DMS79 (cell line): ENCODE results near the gene NAALAD2.
"Not testable (repeated sequence)": the region's sequence is repeated elsewhere in the genome, so short reads cannot be mapped to it uniquely, and the experiment has no call there.

Source experiments
- DNase-seq: peaks from one replicate; lab custom pipeline; 2025; lab: John Stamatoyannopoulos, UW

The NAALAD2 gene

GRCh38 chr11:90192869-90193582 is 58.6 kb downstream of the NAALAD2 start:
- DNase-seq = no peak

GRCh38 chr11:90197377-90197776 is 62.9 kb downstream of the NAALAD2 start:
- no peak for DNase-seq

- DNase-seq = no peak
Observed at GRCh38 chr11:90202342-90202741, 67.9 kb downstream of the NAALAD2 start.

GRCh38 chr11:90204407-90204806 is 69.9 kb downstream of the NAALAD2 start:
- DNase-seq = no peak

GRCh38 chr11:90204832-90205646 is 70.6 kb downstream of the NAALAD2 start:
- peak; percentile 21 for DNase-seq

- not testable (repeated sequence) for DNase-seq
Observed at GRCh38 chr11:90207992-90208391, 73.5 kb downstream of the NAALAD2 start.

- no peak for DNase-seq
Observed at GRCh38 chr11:90208857-90209256, 74.4 kb downstream of the NAALAD2 start.

- DNase-seq = no peak
Observed at GRCh38 chr11:90213322-90213721, 78.9 kb downstream of the NAALAD2 start.

- no peak for DNase-seq
Observed at GRCh38 chr11:90216611-90217010, 82.1 kb downstream of the NAALAD2 start.

GRCh38 chr11:90218606-90219005 is 84.1 kb downstream of the NAALAD2 start:
- no peak for DNase-seq

GRCh38 chr11:90219438-90219837 is 85.0 kb downstream of the NAALAD2 start:
- no peak for DNase-seq

- no peak for DNase-seq
Observed at GRCh38 chr11:90220391-90220790, 85.9 kb downstream of the NAALAD2 start.

GRCh38 chr11:90221803-90222458 is 87.5 kb downstream of the NAALAD2 start:
- no peak for DNase-seq

- peak; percentile 86 for DNase-seq
Observed at GRCh38 chr11:90222459-90223247, 88.2 kb downstream of the NAALAD2 start, which contains the start of gene CHORDC1. TSS of gene CHORDC1 (minus strand) at chr11:90223049. CDS start at chr11:90222954, 95 bp downstream.

GRCh38 chr11:90223248-90223585 is 88.8 kb downstream of the NAALAD2 start:
- DNase-seq = no peak

GRCh38 chr11:90228056-90228455 is 93.6 kb downstream of the NAALAD2 start:
- DNase-seq = no peak

GRCh38 chr11:90229791-90230190 is 95.3 kb downstream of the NAALAD2 start:
- no peak for DNase-seq

- DNase-seq = no peak
Observed at GRCh38 chr11:90234977-90235376, 100.5 kb downstream of the NAALAD2 start.

- DNase-seq = no peak
Observed at GRCh38 chr11:90235526-90235925, 101.1 kb downstream of the NAALAD2 start.

- DNase-seq = no peak
Observed at GRCh38 chr11:90237004-90237403, 102.5 kb downstream of the NAALAD2 start.

GRCh38 chr11:90239967-90240636 is 105.6 kb downstream of the NAALAD2 start:
- not testable (repeated sequence) for DNase-seq
